Fibroblast of pulmonary artery (primary cell): ENCODE results near the gene PYGM.

ENCODE experiments used
- DNase-seq: peaks from one replicate; pipeline ENCODE4 v3.0.0-alpha.2; 2010; ENCODE audit warnings: low read depth
- H3K4me3 ChIP-seq: replicated peaks from 2 replicates; pipeline ENCODE4 v1.5.1; 2011; ENCODE audit warnings: low read depth, mild to moderate bottlenecking, control low read depth, low read length, moderate library complexity
- CTCF ChIP-seq: IDR thresholded peaks from 2 replicates; pipeline ENCODE4 v1.5.1; 2011; ENCODE audit warnings: mild to moderate bottlenecking, control low read depth, low read length, inconsistent platforms; ENCODE audit errors: missing control alignments

PYGM gene

GRCh38 chr11:64774144-64774543, 14.4 kb upstream of the PYGM start:
- DNase-seq, result no peak
- no peak overlapping the region for H3K4me3 ChIP-seq
- no peak for TF ChIP-seq CTCF

GRCh38 chr11:64772303-64773018, 12.7 kb upstream of the PYGM start:
- no peak for DNase-seq
- no peak for TF ChIP-seq CTCF
- H3K4me3 ChIP-seq, result no peak overlapping the region

- no peak overlapping the region for H3K4me3 ChIP-seq
- TF ChIP-seq CTCF, result no peak
- no peak for DNase-seq
Observed at GRCh38 chr11:64771861-64772260, 12.1 kb upstream of the PYGM start.

GRCh38 chr11:64770120-64770519, 10.3 kb upstream of the PYGM start:
- no peak for TF ChIP-seq CTCF
- DNase-seq, result no peak
- no peak overlapping the region for H3K4me3 ChIP-seq

- TF ChIP-seq CTCF, result no peak
- no peak for DNase-seq
- no peak overlapping the region for H3K4me3 ChIP-seq
Observed at GRCh38 chr11:64769283-64769682, 9.5 kb upstream of the PYGM start.

GRCh38 chr11:64768300-64768694, 8.5 kb upstream of the PYGM start:
- no peak for TF ChIP-seq CTCF
- no peak for DNase-seq
- no peak overlapping the region for H3K4me3 ChIP-seq
